Keratinocyte (primary cell): Measurements from ENCODE around the gene FILIP1.

ENCODE experiments used
- EZH2 ChIP-seq: IDR thresholded peaks from one replicate; pipeline ENCODE4 v1.6.1; 2012; ENCODE audit warnings: inconsistent platforms, mild to moderate bottlenecking, low read length, moderate library complexity
- TF ChIP-seq, protein P1 (sequence below), 3 experiments: IDR thresholded peaks in 1 of 3; conservative IDR thresholded peaks in 1 of 3; optimal IDR thresholded peaks in 1 of 3; 2 replicates in 2 of 3; 3 replicates in 1 of 3; pipeline versions ENCODE3 to v1.5.1; 2011; ENCODE audit warnings: low read length in 3 of 3, mild to moderate bottlenecking in 3 of 3, moderate library complexity in 2 of 3, control low read depth in 1 of 3, inconsistent platforms in 1 of 3; ENCODE audit not compliant: insufficient read depth in 2 of 3; ENCODE audit errors: extremely low read depth in 1 of 3

DNA sequence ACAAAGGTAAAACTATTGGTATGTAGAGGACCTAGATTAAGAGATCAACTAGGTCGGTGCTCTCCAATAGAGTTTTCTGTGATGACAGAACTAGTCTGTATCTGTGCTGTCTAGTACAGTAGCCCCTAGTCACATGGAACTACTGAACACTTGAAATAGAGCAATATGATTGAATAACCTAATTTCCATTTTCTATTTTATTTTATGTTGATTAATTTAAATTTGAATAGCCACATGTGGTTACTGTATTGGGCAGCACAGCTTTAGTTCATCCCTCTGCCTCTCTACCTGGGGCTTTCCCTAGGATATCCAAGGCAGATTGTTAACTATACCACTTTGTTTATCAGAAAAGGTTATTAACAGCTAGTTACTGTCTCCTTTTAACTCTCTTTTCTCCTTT lies 27.0 kb downstream of the FILIP1 start:
- TF ChIP-seq, protein P1, sequence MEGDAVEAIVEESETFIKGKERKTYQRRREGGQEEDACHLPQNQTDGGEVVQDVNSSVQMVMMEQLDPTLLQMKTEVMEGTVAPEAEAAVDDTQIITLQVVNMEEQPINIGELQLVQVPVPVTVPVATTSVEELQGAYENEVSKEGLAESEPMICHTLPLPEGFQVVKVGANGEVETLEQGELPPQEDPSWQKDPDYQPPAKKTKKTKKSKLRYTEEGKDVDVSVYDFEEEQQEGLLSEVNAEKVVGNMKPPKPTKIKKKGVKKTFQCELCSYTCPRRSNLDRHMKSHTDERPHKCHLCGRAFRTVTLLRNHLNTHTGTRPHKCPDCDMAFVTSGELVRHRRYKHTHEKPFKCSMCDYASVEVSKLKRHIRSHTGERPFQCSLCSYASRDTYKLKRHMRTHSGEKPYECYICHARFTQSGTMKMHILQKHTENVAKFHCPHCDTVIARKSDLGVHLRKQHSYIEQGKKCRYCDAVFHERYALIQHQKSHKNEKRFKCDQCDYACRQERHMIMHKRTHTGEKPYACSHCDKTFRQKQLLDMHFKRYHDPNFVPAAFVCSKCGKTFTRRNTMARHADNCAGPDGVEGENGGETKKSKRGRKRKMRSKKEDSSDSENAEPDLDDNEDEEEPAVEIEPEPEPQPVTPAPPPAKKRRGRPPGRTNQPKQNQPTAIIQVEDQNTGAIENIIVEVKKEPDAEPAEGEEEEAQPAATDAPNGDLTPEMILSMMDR (optimal IDR thresholded peaks at IDR 0.05 in 1 of 3, IDR thresholded peaks at IDR 0.05 in 1 of 3, conservative IDR thresholded peaks at IDR 0.05 in 1 of 3; ENCODE audit: extremely low read depth in 1 of 3, insufficient read depth in 2 of 3, low read length in 3 of 3): no peak
- TF ChIP-seq EZH2: no peak
